ENCODE measurements around the gene ZMYND10.

- TF ChIP-seq EZH2phosphoT487 (IDR thresholded peaks at IDR 0.05; ENCODE audit: borderline replicate concordance, low read depth) (no peak), CTCF (IDR thresholded peaks at IDR 0.05) (no peak), MXI1 (IDR thresholded peaks at IDR 0.05; ENCODE audit: low read depth, low read length) (no peak), REST (IDR thresholded peaks at IDR 0.05; ENCODE audit: low read depth, low read length) (no peak), ELF1 (IDR thresholded peaks at IDR 0.05) (no peak)
These were observed 14.2 kb upstream of the ZMYND10 start for GRCh38 chr3:50359760-50360110.

Data from SK-N-SH (cell line).